DND-41 (cell line): ENCODE measurements around the gene ATP2A3.
A peak's percentile ranks its signal among the peaks of the same experiment; 100 is the strongest.

Experiments used
- ATAC-seq: fragments of 200-7000 bp; cut with Tn5 transposase; 3 replicates; pipeline ENCODE4 v1.9.1; 2021; ENCODE audit warnings: low read depth; ENCODE audit not compliant: insufficient read depth
- DNase-seq: peaks from one replicate; pipeline ENCODE4 v3.0.0-alpha.2; 2020
- H2AFZ ChIP-seq: 2 replicates; pipeline ENCODE4 v1.6.0; 2012; ENCODE audit warnings: low read depth, low read length
- H3K27ac ChIP-seq: 2 replicates; pipeline ENCODE4 v1.5.1; 2012; ENCODE audit warnings: low read length, inconsistent platforms
- H3K27me3 ChIP-seq: fragments of 200-600 bp; sonication (generic); 2 replicates; pipeline ENCODE4 v1.6.0; 2012; ENCODE audit warnings: low read length, mild to moderate bottlenecking, inconsistent platforms; ENCODE audit not compliant: insufficient read depth, poor library complexity
- H3K36me3 ChIP-seq: 2 replicates; pipeline ENCODE4 v1.5.1; 2012; ENCODE audit warnings: low read length, inconsistent platforms; ENCODE audit not compliant: insufficient read depth
- H3K4me1 ChIP-seq: 2 replicates; pipeline ENCODE4 v1.5.1; 2012; ENCODE audit warnings: mild to moderate bottlenecking, low read length; ENCODE audit not compliant: insufficient read depth
- H3K4me2 ChIP-seq: 2 replicates; pipeline ENCODE4 v1.6.0; 2012; ENCODE audit warnings: mild to moderate bottlenecking, moderate library complexity, low read length, inconsistent platforms; ENCODE audit not compliant: insufficient read depth
- H3K4me3 ChIP-seq, 2 experiments: fragments of 200-600 bp in 1 of 2; shearing (Covaris generic) in 1 of 2; 2 replicates each; pipeline ENCODE4 v1.5.1; 2012 to 2016; ENCODE audit warnings: inconsistent platforms in 2 of 2, low read length in 2 of 2, mild to moderate bottlenecking in 2 of 2, low read depth in 1 of 2, moderate library complexity in 1 of 2
- H3K79me2 ChIP-seq: 2 replicates; pipeline ENCODE4 v1.6.0; 2012; ENCODE audit warnings: low read length, inconsistent platforms; ENCODE audit not compliant: insufficient read depth
- H3K9ac ChIP-seq: 2 replicates; pipeline ENCODE4 v1.6.0; 2012; ENCODE audit warnings: low read depth, mild to moderate bottlenecking, inconsistent platforms, low read length, moderate library complexity
- H3K9me3 ChIP-seq: 2 replicates; pipeline ENCODE4 v1.5.1; 2012; ENCODE audit warnings: low read length, moderate library complexity, mild to moderate bottlenecking, inconsistent platforms; ENCODE audit not compliant: insufficient read depth, severe bottlenecking
- H4K20me1 ChIP-seq: 2 replicates; pipeline ENCODE4 v1.6.0; 2012; ENCODE audit warnings: low read length; ENCODE audit not compliant: insufficient read depth
- CTCF ChIP-seq: IDR thresholded peaks from 2 replicates; pipeline ENCODE4 v1.5.1; 2012; ENCODE audit warnings: borderline replicate concordance, low read length, moderate library complexity, mild to moderate bottlenecking; ENCODE audit not compliant: poor library complexity, severe bottlenecking; ENCODE audit errors: extremely low read depth
- EZH2 ChIP-seq: IDR thresholded peaks from 3 replicates; pipeline ENCODE4 v1.6.1; 2012; ENCODE audit warnings: borderline replicate concordance, low read depth, mild to moderate bottlenecking, moderate library complexity, low read length, inconsistent platforms; ENCODE audit not compliant: severe bottlenecking

ATP2A3 gene

GRCh38 chr17:3970668-3971067, 6.4 kb upstream of the ATP2A3 start:
- TF ChIP-seq CTCF (no peak), EZH2 (no peak)
- no peak overlapping the region for H3K4me2 ChIP-seq
- ATAC-seq, result no peak

GRCh38 chr17:3969963-3970362, 5.7 kb upstream of the ATP2A3 start:
- TF ChIP-seq EZH2, result no peak
- no peak for TF ChIP-seq CTCF
- Histone ChIP-seq H3K36me3 (no peaks in the 10 kb centered on the region), H3K4me1 (peaks cover 23% of the 10 kb centered on the region), H3K9ac (no peak overlapping the region), H3K79me2 (no peaks in the 10 kb centered on the region), H2AFZ (no peak overlapping the region), H3K4me3 (no peak overlapping the region), H3K9me3 (peaks cover 7% of the 10 kb centered on the region), H4K20me1 (no peaks in the 10 kb centered on the region), H3K27me3 (no peaks in the 10 kb centered on the region), H3K4me2 (no peak overlapping the region), H3K27ac (no peak overlapping the region)
- no peak for DNase-seq
- no peak for ATAC-seq

More at GRCh38 chr17:3970668-3971067, 6.4 kb upstream of the ATP2A3 start:
- Histone ChIP-seq H3K27me3 (no peaks in the 10 kb centered on the region), H3K36me3 (no peaks in the 10 kb centered on the region), H3K27ac (0 out of 2 replicates have a peak overlapping the region, but pooled peaks have one; percentile 9), H3K9ac (no peak overlapping the region), H2AFZ (no peak overlapping the region), H4K20me1 (no peaks in the 10 kb centered on the region), H3K4me3 (no peak overlapping the region), H3K79me2 (no peaks in the 10 kb centered on the region), H3K9me3 (peaks cover 9% of the 10 kb centered on the region), H3K4me1 (peaks cover 16% of the 10 kb centered on the region)
- DNase-seq, result no peak

GRCh38 chr17:3968886-3969524, 4.8 kb upstream of the ATP2A3 start:
- ATAC-seq (no peak), DNase-seq (no peak)
- Histone ChIP-seq H2AFZ (no peak overlapping the region), H3K4me1 (peaks cover 28% of the 10 kb centered on the region), H3K79me2 (peaks cover under 1% of the 10 kb centered on the region; the same call in 1 of the 2 replicates), H3K9ac (no peak overlapping the region), H3K27ac (no peak overlapping the region), H3K9me3 (no peaks in the 10 kb centered on the region), H3K27me3 (no peaks in the 10 kb centered on the region), H3K4me2 (no peak overlapping the region), H3K4me3 (no peak overlapping the region), H4K20me1 (no peaks in the 10 kb centered on the region), H3K36me3 (no peaks in the 10 kb centered on the region)
- no peak for TF ChIP-seq CTCF
- TF ChIP-seq EZH2, result no peak
